ENCODE data around the gene MFSD2A.
"Not testable (repeated sequence)": the region's sequence is repeated elsewhere in the genome, so short reads cannot be mapped to it uniquely, and the experiment has no call there.

Gene MFSD2A

GRCh38 chr1:39940980-39941871 lies 13.7 kb upstream of the MFSD2A start:
- DNase-seq = no peak

- no peak for DNase-seq
Observed at GRCh38 chr1:39943471-39944290, 11.3 kb upstream of the MFSD2A start.

GRCh38 chr1:39944410-39945112 lies 10.4 kb upstream of the MFSD2A start:
- no peak for DNase-seq

GRCh38 chr1:39946216-39946615 lies 8.7 kb upstream of the MFSD2A start:
- no peak for DNase-seq

- no peak for DNase-seq
Observed at GRCh38 chr1:39947260-39947659, 7.7 kb upstream of the MFSD2A start.

GRCh38 chr1:39949891-39950290 lies 5.1 kb upstream of the MFSD2A start:
- DNase-seq = no peak

- no peak for DNase-seq
Observed at GRCh38 chr1:39951926-39952325, 3.0 kb upstream of the MFSD2A start.

- no peak for DNase-seq
Observed at GRCh38 chr1:39952359-39953110, 2.4 kb upstream of the MFSD2A start.

GRCh38 chr1:39954324-39954869 lies 548 bp upstream of the MFSD2A start:
- no peak for DNase-seq

- DNase-seq = peak; percentile 56 to 65
Observed at GRCh38 chr1:39955547-39956539, 898 bp downstream of the MFSD2A start.

GRCh38 chr1:39957299-39958015 lies 2.5 kb downstream of the MFSD2A start:
- DNase-seq = no peak

GRCh38 chr1:39958403-39959200 lies 3.7 kb downstream of the MFSD2A start:
- no peak for DNase-seq

- no peak for DNase-seq
Observed at GRCh38 chr1:39959651-39960333, 4.8 kb downstream of the MFSD2A start.

- DNase-seq = no peak
Observed at GRCh38 chr1:39960431-39960958, 5.5 kb downstream of the MFSD2A start.

- DNase-seq = no peak
Observed at GRCh38 chr1:39962450-39962825, 7.5 kb downstream of the MFSD2A start.

GRCh38 chr1:39962964-39963363 lies 8.0 kb downstream of the MFSD2A start:
- DNase-seq = not testable (repeated sequence)

- DNase-seq = no peak
Observed at GRCh38 chr1:39964552-39964951, 9.6 kb downstream of the MFSD2A start.

- no peak for DNase-seq
Observed at GRCh38 chr1:39965044-39965443, 10.1 kb downstream of the MFSD2A start.
